NCI-H748 treated with DMSO at 0.1 percent for 48 hours (cell line): ENCODE measurements around the gene FAM13A.
"Not testable (repeated sequence)": the region's sequence is repeated elsewhere in the genome, so short reads cannot be mapped to it uniquely, and the experiment has no call there.

ENCODE experiments used
- DNase-seq: peaks from one replicate; lab custom pipeline; 2025; lab: John Stamatoyannopoulos, UW

Gene FAM13A

DNA sequence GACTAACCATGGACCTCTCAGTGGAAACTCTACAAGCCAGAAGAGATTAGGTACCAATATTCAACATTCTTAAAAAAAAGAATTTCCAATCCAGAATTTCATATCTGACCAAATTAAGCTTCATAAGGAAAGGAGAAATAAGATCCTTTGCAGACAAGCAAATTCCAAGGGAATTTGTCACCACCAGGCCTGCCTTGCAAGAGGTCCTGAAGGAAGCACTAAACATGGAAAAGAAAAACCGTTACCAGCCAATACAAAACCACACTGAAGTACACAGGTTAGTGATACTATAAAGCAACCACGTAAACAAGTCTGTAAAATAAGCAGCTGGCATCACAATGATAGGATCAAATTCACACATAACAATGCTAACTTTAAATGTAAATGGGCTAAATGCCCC is 156.6 kb downstream of the FAM13A start:
- DNase-seq: no peak

DNA sequence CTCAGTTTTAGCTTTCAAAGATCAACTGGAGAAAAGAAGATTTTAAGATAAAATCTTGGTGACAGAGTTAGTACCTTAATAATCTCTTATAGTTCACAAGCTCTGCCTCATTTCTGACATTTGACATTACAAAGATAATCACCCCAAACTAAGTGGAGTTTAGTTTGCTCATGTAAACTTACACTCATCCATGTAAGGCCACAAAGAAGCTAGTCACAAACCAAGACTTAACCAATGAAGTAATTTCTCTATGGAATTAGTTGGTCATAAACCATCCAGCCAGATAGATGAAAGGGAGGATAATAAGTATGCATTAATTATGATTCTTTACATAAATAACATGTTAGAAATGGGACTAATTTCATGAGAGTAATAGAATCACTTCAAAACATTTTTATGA is 159.2 kb downstream of the FAM13A start:
- no peak for DNase-seq

DNA sequence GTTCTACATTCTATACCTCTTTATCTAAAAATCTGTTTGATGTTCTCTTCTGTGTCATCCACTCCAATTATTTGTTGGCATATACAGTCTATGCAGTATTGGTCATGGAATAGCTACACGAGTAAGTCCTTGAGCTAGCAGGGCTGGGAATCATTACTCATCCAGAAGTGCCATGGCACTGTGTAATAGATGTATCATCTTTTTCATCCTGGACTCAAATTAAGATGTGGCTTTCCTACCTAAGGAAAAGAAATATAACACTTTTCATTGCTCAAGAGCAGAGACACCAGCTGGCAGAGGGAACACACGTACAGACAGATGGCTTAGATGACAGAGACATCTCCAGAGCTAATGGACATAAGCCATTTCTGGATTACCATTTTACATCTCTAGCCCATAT is 159.8 kb downstream of the FAM13A start:
- DNase-seq: no peak

DNA sequence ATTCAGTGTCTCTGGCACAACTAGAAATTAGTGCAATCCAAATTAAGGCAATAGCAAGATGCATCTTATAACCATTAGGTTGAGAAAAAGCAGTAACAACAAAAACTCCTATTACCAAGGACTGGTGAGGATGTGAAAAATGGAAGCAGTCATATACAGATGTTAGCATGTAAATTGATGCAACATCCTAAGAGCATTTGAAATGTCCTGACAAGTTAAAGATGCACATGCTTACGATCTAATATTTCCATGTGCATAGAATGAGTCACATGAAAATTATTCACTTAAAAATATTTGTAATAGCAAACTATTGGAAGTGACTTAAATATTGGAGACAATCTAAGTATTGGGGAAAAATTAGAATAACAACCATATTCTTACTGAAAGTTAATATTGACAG is 163.0 kb downstream of the FAM13A start:
- DNase-seq: no peak

DNA sequence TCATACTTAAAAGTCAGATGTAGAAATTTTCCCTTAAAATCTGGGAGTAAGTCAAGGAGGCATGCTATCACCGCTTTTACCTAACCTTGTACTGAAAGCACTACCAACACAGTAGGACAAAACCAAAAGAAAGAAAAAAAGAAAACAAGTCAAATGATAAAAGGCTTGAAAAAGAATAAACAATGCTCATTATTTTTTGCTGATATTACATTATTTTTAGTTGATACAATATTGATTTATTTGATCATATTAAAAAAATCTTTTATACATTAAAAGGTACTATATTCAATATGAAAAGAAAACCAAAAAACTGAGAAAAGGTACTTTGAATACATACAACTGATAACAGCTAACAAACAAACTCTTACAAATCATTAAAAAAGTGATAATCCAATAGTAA is 164.3 kb downstream of the FAM13A start:
- no peak for DNase-seq

DNA sequence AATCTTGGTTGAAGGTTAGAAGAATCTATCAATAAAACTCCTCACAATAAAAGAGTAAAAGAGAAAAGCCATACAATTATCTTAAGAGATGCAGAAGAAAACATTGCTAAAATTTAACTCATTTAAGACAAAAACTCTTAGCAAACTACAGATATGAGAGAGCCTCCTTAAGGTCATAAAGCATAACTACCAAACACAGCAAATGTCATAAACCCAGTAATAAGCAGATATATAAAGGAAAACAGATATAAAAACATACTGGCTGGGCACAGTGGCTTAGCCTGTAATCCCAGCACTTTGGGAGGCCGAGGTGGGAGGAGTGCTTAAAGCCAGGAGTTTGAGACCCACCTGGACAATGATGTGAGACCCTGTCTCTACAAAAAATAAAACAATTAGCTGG is 165.3 kb downstream of the FAM13A start:
- DNase-seq: no peak

DNA sequence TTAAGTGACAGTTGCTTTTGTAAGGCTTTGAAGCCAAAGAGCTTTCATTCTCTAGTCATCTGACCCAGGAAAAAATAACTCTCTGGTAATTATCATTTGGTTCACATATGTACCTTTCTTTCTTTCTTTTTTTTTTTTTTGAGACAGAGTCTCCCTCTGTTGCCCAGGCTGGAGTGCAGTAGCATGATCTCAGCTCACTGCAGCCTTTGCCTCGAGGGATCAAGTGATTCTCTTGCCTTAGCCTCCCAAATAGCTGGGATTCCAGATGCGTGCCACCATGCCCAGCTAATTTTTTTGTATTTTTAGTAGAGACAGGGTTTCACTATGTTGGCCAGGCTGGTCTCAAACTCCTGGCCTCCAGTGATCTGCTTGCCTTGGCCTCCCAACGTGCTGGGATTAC is 169.6 kb downstream of the FAM13A start:
- not testable (repeated sequence) for DNase-seq

DNA sequence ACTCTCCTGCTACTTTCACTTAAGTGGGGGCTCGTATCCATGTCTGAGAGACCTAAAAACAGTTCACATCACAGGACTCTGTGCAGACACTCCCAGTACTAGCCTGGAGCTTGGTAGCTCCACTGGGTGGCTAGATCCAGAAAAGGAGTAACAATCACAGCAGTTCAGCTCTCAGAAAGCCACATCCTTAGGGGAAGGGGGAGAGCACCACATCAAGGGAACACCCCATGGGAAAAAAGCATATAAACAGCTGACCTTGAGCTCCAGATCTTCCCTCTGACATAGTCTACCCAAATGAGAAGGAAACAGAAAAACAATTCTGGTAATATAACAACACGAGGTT is 175.8 kb downstream of the FAM13A start:
- no peak for DNase-seq

DNA sequence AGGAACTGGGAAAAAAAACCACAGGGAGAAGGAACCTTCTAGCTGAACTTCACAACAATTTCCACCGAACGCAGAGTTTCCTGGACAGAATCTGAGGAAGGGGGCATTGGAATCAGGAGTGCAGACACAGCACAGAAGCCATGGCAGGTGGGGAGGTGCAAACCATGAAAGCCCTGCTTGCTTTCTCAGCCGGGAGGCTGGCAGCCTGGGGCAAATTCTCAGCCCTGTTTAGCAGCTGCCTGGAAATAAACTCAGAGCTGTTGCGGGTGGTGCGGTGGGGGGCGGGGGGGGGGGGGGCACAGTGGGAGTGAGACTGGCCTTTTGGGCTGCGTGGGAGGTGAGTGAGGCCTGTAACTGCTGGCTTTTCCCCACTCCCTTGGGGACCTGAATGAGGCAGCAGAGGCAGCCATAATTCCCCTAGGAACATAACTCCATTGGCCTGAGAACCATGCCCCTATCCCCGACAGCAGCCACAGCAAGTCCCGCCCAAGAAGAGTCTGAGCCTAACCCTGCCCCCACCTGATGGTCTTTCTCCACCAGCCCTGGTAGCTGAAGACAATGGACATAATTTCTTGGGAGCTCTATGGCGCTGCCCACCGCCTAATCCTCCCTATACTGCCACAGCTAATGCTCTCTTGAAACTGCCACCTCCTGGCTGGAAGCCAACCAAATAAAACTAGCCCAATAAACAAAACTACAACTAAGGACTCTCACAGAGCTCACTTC is 176.3 kb downstream of the FAM13A start:
- peak; percentile 23 for DNase-seq

DNA sequence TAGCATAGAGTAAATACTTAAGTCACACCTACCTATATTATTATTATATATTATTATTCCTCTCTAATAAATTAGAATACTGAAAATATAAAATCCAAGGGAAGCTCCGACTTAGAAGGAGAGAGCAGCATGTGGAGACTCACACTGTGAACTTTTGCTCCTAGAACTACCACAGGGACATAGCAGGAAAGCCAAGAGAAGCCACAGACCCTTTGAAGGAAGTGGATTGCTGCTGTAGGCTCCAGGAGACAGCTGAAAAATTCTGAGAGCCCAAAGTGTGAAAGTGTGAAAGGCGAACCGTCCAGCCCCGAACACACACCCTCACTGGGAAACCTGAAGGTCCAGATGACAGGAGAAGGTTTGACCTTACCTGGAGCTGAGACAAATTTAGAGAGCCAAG is 177.0 kb downstream of the FAM13A start:
- DNase-seq: no peak

DNA sequence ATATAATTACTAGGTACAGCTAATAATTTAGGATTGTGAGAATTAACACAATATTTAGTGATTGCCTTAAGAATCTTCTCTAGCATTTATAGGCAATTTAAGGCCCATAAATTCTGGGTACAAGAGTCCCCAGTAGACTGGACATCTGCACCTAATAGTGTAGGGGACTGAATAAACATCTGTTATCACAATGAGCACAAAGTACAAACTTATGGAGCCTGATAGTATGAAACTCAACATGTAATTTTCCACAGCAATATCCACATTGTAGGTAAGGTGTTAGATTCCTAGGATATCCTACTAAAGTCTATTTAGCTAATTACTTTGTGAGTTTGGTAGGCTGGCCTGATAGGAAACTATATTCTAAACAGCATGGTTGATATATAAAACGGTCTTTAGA is 178.3 kb downstream of the FAM13A start:
- no peak for DNase-seq

DNA sequence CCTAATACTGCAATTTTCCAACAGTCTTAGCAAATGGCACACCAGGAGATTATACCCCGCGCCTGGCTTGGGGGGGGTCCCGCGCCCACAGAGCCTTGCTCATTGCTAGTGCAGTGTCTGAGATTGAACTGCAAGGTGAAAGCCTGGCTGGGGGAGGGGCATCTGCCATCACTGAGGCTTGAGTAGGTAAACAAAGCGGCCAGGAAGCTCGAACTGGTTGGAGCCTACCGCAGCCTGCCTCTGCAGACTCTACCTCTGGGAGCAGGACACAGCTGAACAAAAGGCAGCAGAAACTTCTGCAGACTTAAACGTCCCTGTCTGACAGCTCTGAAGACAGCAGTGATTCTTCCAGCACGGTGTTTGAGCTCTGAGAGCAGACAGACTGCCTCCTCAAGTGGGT is 186.6 kb downstream of the FAM13A start:
- no peak for DNase-seq

DNA sequence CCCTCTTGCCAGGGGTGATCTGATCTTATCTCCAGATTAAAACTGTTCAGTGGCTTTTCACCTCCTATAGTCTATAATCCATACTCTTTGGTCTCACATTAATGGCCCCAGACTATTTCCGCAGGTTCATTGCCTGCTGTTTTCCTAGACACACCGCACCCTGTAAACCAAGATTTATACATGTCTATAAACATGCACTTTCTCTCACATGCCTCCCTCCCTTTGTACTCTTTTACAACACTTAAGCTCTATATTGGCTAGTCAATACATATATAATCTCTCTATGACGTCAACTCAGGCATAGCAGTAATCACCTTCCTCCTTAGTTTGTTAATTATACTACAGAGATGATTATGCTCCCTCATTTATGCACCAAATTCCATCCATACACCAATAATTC is 188.5 kb downstream of the FAM13A start:
- no peak for DNase-seq

DNA sequence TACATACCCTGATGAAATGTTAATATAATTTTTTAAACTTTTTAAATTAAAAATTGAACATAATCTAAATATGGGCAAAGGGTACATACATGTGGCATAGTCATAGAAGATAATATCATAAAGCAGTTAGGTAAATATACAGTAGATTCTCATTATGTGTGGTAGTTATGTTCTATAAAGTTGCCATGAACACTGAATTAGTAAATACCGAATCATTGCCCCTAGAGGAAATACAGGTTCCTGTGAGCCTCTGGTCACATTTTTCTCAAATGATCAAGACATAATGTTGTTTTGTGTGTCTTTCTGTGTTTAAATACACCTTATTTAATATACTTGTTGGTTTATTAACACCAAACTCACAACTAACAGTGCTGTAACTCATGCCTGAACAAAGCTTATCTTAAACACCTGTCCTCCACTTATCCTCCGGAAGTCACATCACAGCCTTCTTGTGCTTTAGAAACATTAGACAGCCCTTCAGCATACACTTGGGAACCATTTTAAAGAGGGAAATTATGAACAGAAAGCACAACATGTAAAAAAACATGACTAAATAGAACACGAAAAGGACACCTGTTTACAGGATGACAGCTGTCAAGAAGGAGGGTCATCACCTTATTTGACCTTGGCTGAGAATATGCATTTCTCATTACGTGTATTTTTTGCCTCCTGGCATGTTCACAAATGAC is 190.0 kb downstream of the FAM13A start:
- peak; percentile 12 for DNase-seq

DNA sequence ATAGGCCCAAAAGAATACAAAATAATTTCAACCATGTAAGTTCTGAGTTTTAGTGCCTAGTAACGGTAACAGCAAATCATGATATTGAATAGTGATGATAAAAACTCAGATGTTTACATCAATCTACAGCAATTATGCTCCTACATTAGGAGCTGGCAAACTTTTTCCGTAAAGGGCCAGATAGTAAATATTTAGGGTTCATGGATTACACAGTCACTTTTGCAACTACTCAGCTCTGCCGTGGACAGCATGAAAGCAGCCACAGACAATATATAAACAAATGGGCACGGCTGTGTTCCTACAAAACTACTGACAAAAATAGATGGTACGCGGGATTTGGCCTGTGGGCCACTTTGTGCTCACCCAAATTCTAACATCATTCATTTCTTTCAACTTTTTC is 191.5 kb downstream of the FAM13A start:
- no peak for DNase-seq

DNA sequence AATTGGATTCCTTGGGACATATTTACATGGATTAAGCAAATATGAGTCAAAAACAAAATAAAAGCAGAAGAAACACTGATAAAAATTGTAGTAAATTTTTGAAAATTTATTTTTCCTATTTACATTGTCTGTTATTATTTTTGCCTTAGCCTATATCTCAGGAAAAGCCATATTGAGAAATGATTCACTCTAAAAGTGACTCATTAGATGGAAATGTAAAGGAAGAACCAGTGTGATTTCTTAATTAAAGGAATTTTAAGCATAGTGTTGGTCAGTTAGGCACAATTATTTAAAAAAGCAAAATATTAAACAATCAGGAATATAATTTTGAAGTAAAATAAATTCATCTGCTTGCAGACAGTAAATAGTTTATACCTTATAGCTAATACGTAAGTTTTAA is 191.9 kb downstream of the FAM13A start:
- no peak for DNase-seq

DNA sequence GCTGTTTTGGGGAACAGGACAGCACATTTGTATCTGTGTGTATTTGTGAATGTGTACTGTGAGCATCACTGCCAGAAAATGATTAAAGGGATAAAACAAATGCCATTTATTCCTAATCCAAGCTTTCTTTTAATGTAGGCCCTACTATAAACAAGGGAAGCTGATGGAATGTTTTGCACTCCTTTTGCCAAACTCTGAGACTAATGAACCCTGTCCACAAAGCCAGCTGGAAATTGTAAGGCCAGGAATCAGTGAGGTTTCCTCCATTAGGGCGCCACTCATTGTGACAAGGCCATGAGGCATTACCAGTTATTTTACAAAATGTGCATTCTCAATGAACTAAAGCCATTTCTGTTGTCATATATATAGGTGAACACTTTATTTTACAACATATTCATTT is 196.4 kb downstream of the FAM13A start:
- no peak for DNase-seq

DNA sequence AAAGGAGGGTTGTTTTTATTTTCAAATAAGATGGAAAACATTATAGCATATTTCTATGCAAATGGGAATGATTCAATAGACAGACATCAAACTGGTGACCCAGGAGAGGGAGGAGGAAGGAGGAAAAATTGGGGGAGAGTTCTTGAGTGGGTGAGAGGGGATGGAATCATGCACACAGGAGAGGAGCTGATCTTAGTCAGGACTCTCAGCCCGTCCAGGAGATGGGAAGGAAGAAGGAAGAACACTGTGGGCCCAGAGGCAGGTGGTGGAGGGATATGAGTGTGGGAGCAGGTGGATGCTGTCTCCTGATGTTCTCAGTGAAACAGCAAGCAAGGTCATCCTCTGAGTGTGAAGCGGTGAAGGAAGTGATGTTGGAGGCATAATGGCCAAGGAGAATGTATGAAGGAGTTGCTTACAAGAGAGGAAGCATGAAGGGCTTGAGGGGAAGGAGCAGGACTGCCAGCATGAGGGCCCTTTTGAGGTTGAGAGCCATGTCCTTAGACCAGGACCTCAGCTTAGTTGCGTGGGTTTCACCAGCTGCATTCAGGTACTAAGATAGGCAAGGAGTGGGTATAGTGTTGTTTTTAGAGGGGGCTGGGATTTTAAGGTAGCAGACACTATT is 197.7 kb downstream of the FAM13A start:
- no peak for DNase-seq

DNA sequence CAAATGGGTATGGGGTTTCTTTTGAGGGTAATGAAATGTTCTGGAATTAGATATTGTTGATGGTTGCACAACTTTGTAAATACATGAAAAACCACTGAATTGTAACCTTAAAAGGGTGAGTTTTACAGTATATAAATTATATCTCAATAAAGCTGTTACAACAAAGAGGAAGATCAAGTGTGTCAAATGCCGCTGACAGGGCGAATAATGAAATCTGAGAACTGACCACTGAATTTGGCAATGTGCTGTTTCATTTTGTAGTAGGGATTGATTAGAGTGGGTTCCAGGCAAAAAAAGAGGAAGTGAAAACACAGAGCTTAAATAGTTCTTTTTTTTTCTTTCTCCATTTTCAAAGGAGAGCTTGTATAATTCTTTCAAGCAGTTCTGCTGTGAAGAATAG is 198.2 kb downstream of the FAM13A start:
- DNase-seq: no peak

DNA sequence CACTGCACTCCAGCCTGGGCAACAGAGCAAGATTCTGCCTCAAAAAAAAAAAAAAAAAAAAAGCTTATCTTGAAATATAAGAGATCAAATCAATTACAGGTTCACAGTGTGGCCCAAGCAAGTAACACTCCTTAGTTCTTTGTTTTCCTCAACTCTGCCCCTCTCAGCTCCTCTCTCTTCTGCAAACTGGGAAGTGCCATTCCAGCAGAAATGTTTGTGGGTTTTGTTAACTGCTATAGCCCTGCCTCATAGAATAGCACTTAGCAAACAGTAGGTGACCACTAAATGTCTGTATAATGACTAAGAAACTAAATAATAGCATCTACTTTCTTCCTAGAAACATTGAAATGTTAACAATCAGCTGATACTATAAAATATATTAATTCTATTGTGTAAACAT is 199.4 kb downstream of the FAM13A start:
- DNase-seq: no peak

DNA sequence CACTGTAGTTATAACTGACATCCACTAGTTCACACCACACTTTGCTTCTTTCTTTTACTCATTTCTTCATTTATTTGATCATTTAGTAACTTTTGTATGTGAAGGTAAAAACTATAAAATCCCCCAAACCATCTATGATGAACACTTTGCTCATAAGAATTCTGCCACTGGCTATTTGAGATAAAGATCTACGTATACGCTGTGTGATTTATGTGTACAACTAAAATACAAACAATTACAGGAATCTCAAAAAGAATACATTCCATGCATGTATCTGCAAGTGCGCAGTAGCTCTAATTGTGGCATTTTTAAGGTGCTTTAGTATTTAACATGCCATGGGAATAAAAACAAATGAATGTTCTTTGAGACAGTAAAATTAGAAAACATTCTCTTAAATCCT is 202.5 kb downstream of the FAM13A start:
- no peak for DNase-seq

DNA sequence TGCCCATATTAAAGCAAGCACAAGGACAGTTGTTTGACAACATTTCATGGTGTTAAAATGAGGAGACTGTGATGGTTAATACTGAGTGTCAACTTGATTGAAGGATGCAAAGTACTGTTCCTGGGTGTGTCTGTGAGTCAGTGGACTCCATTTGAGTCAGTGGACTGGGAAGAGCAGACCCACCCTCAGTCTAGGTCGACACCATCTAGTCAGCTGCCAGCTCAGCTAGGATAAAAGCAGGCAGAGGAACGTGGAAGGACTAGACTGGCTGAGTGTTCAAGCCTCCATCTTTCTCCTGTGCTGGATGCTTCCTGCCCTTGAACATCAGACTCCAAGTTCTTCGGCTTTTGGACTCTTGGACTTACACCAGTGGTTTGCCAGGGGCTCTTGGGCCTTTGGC is 203.4 kb downstream of the FAM13A start:
- DNase-seq: not testable (repeated sequence)

DNA sequence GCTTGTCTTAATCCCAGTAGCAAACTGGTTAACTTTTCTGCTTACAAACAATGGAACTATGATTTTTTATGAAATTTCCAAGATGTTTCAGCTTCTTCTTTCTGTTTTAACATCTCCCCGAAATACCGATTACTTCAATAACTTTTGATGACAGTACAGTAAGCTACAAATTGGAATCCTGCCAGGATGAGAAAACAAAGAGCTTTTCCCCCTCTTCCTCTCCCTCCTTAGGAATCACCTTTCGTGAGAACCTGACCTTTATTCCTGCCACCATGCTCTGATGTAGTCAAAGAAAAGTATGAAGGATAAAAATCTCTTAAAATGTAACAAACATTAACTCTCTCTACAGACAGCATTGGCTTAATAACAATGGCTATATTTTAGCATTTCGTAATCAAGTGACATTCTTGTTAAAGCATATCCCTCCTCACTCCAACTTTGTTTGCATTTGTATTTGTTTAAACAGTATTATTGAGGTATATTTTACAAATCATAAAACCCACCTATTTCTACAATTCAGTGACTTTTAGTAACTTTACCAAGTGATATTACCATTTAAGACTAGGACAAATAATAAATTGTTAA is 210.7 kb downstream of the FAM13A start:
- DNase-seq: no peak
